Measurements from ENCODE around the gene KLHDC8A. TPM values are rescaled to one million over a fixed set of nuclear protein-coding genes. Genes with fewer than 3 reads are reported as not detected.

The KLHDC8A gene
- total RNA-seq, 1 donor from 2014 or later = 3.9 TPM

DNA sequence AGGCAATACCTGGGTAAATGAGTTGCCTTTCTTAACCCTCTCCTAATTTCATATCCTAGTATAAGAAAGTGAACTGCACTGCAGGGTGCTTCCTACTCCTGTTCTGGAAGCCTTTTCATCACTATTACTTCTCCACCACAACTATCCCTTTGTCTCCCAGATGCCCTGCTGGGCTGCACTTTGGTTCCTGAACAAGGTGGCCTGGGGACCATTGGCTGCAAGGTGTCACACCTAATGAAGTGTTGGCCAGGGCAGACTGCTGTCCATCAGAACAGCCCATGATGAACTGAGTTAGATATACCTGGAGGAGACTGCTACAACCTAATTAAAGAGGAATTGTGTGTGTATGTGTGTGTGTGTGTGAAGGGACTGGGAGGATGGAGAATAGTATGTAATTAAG, 1.9 kb upstream of the KLHDC8A start:
- Mint-ChIP-seq H3K4me3 (no peak overlapping the region), H3K27me3 (peaks cover 17% of the 10 kb centered on the region), H3K9me3 (no peaks in the 10 kb centered on the region), H3K4me1 (ENCODE audit: unreplicated experiment) (peaks cover 31% of the 10 kb centered on the region), H3K36me3 (no peaks in the 10 kb centered on the region), H3K27ac (no peak overlapping the region)
- TF ChIP-seq, protein P1, sequence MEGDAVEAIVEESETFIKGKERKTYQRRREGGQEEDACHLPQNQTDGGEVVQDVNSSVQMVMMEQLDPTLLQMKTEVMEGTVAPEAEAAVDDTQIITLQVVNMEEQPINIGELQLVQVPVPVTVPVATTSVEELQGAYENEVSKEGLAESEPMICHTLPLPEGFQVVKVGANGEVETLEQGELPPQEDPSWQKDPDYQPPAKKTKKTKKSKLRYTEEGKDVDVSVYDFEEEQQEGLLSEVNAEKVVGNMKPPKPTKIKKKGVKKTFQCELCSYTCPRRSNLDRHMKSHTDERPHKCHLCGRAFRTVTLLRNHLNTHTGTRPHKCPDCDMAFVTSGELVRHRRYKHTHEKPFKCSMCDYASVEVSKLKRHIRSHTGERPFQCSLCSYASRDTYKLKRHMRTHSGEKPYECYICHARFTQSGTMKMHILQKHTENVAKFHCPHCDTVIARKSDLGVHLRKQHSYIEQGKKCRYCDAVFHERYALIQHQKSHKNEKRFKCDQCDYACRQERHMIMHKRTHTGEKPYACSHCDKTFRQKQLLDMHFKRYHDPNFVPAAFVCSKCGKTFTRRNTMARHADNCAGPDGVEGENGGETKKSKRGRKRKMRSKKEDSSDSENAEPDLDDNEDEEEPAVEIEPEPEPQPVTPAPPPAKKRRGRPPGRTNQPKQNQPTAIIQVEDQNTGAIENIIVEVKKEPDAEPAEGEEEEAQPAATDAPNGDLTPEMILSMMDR (conservative IDR thresholded peaks at IDR 0.05) = no peak
- no peak for DNase-seq (ENCODE audit: extremely low spot score, unreplicated experiment)

DNA sequence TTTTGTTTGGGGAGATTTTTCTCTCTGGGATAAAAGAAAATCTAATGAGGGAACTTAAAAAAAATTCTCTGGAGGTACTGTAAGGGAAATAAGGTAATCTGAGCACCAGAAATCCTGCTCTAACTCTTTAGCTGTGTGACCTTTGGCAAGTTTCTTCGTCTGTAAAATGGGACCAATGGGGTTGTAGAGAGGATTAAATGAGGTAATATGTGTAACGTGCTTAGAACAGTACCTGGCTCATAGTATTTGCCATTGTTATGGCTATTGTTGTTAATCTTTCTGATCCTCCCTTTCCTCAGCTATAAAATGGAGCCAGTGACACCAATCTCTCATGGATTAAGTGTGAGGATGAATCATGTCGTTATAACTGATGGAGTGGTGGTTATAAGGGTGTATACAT, 845 bp upstream of the KLHDC8A start:
- Mint-ChIP-seq H3K4me3 (no peak overlapping the region), H3K27me3 (peaks cover 17% of the 10 kb centered on the region), H3K27ac (no peak overlapping the region), H3K36me3 (no peaks in the 10 kb centered on the region), H3K9me3 (no peaks in the 10 kb centered on the region), H3K4me1 (ENCODE audit: unreplicated experiment) (peaks cover 34% of the 10 kb centered on the region)
- no peak for DNase-seq (ENCODE audit: extremely low spot score, unreplicated experiment)
- TF ChIP-seq, protein P1 (conservative IDR thresholded peaks at IDR 0.05) = no peak

DNA sequence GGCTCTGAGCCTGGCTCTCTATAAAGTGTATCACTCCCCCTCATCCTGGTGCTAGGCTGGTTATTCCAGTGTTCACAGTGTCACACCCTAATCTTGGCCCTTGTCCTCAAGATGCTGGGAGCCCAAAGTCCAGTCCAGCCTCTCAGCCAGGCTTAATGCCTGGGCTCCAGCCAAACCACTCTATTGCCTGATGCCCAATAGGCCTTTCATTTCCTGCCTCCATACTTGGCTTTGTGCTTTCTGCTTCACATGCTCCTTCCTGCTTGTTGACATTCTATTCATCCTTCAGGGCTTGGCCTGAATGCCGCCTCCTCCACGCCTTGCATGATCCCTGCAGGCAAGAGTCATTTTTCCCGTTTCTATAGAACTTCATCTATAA, 1.7 kb downstream of the KLHDC8A start:
- Mint-ChIP-seq H3K4me1 (ENCODE audit: unreplicated experiment) (peaks cover 48% of the 10 kb centered on the region), H3K4me3 (no peak overlapping the region), H3K36me3 (no peaks in the 10 kb centered on the region), H3K27ac (peak overlapping the region; percentile 75), H3K9me3 (no peaks in the 10 kb centered on the region), H3K27me3 (peaks cover 4% of the 10 kb centered on the region)
- TF ChIP-seq, protein P1 (conservative IDR thresholded peaks at IDR 0.05) = no peak
- DNase-seq (ENCODE audit: extremely low spot score, unreplicated experiment) = no peak

DNA sequence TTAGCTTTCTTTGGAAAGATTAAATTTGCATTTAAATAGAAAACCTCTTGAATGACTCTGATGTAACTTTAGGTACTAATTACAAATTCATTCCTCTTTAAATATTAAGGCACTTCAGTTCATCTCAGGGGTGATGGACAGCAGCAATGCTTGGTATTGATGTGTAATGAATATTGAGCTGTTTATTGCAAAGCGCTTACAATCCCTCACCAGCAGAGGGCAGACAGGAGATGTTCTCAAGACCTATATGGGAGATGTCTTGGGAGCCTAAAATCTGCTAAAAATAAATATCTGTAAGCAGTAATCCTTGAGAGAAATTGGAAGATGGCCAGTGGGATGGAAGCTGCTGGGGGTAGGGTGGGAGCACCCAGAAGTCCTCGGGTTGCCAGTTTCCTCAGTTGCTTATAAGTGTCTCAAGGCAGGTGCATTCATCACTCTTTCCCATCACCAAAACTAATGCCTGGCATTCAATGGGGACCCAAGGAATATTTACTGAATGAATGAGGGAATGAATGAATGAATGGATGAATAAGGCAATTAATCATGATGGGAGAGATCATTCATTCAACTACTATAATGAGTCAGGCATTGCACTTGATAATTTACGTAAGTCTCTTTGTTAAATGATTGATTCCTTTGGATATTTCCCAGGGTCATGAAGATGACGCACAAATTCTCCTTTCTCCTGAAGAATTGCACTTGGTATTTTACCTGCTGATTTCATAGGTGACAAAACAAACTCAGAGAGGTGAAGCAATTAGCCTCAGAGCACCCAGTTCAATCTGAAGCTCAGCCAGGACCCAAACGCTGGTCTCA, 2.3 kb downstream of the KLHDC8A start:
- Mint-ChIP-seq H3K36me3 (no peaks in the 10 kb centered on the region), H3K27ac (peak overlapping the region; percentile 82), H3K4me3 (peak overlapping the region; percentile 12), H3K4me1 (ENCODE audit: unreplicated experiment) (peaks cover 50% of the 10 kb centered on the region), H3K27me3 (peaks cover 4% of the 10 kb centered on the region), H3K9me3 (no peaks in the 10 kb centered on the region)
- no peak for DNase-seq (ENCODE audit: extremely low spot score, unreplicated experiment)
- TF ChIP-seq, protein P1 (conservative IDR thresholded peaks at IDR 0.05) = peak; percentile 93

DNA sequence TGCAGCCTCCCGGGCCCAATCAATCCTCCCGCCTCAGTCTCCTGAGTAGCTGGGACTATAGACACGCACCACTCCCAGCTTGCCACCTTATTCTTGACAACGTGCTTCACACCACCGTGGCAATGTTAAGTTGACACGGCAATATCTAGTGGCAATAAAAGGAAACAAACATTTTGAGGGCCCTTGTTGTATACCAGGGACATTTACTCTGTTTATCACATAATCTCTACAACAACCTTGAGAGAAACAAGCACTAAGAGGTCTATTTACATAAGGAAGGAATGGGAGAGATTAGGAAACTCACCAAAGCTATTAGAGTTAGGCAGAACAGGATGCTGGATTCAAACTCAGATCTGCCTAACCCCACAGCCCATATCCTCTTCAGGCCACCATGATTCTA, 3.1 kb downstream of the KLHDC8A start:
- Mint-ChIP-seq H3K27me3 (peaks cover 4% of the 10 kb centered on the region), H3K4me3 (no peak overlapping the region), H3K9me3 (no peaks in the 10 kb centered on the region), H3K27ac (no peak overlapping the region), H3K36me3 (no peaks in the 10 kb centered on the region), H3K4me1 (ENCODE audit: unreplicated experiment) (peaks cover 58% of the 10 kb centered on the region)
- DNase-seq (ENCODE audit: extremely low spot score, unreplicated experiment) = no peak
- TF ChIP-seq, protein P1 (conservative IDR thresholded peaks at IDR 0.05) = no peak
